GM12878 (cell line): ENCODE data around the gene CDSN. TPM values are rescaled to one million over a fixed set of nuclear protein-coding genes. Genes with fewer than 3 reads are reported as not detected.
A peak's percentile ranks its signal among the peaks of the same experiment; 100 is the strongest.

Source experiments
- ATAC-seq: fragments of 200-7000 bp; cut with Tn5 transposase; 3 replicates; pipeline ENCODE4 v1.9.1; 2020; ENCODE audit warnings: mild to moderate bottlenecking, moderate library complexity
- BruUV-seq: library from RNA; stranded (reverse); fragments of 400-500 nt; replicated peaks from 2 replicates; lab custom pipeline; 2021; lab: Mats Ljungman, UMichigan
- CTCF ChIA-PET: fragments of 300-600 bp; sonication (Branson Sonifier 250); formaldehyde crosslinking; extraction: SDS; loops from one replicate; lab custom pipeline; 2021; ENCODE audit warnings: inconsistent platforms; lab: Yijun Ruan, JAX
- POLR2A ChIA-PET: fragments of 350-600 bp; formaldehyde crosslinking; extraction: SDS; loops from one replicate; lab custom pipeline; 2021; ENCODE audit warnings: inconsistent platforms; lab: Charles Lee
- RAD21 ChIA-PET: fragments of 300-600 bp; sonication (Branson Sonifier 250); formaldehyde crosslinking; loops from one replicate; lab custom pipeline; 2023; ENCODE audit warnings: antibody characterized with exemption; ENCODE audit not compliant: unreplicated experiment; lab: Charles Lee
- SMC1A ChIA-PET: fragments of 300-600 bp; sonication (Branson Sonifier 250); formaldehyde crosslinking; loops from one replicate; lab custom pipeline; 2023; ENCODE audit not compliant: unreplicated experiment, uncharacterized antibody; lab: Charles Lee
- DNase-seq: peaks from one replicate; pipeline ENCODE4 v3.0.0-alpha.2; 2011; ENCODE audit warnings: low read depth, low spot score
- FAIRE-seq: peaks from 3 replicates; lab custom pipeline; 2011; peaks lifted over from hg19 to GRCh38; lab: Jason Lieb, UNC
- H2AFZ ChIP-seq: 2 replicates; pipeline ENCODE4 v1.6.0; 2011; ENCODE audit warnings: low read depth, low read length, control low read depth; ENCODE audit not compliant: control insufficient read depth
- H3K27ac ChIP-seq: 2 replicates; pipeline ENCODE4 v1.5.1; 2011; ENCODE audit warnings: control low read depth; ENCODE audit not compliant: control insufficient read depth, insufficient read depth
- H3K27me3 ChIP-seq, 2 experiments: replicated peaks in 1 of 2; 2 replicates each; pipeline versions ENCODE4 v1.6.0 to v1.6.1; 2011; ENCODE audit warnings: low read length in 1 of 2; ENCODE audit not compliant: control insufficient read depth in 2 of 2, insufficient read depth in 2 of 2
- H3K36me3 ChIP-seq, 2 experiments: 2 replicates each; pipeline ENCODE4 v1.5.1; 2011; ENCODE audit warnings: low read length in 1 of 2; ENCODE audit not compliant: control insufficient read depth in 2 of 2, insufficient read depth in 2 of 2
- H3K4me1 ChIP-seq: 2 replicates; pipeline ENCODE4 v1.6.1; 2011; ENCODE audit warnings: mild to moderate bottlenecking, low read length, moderate library complexity, mixed read lengths; ENCODE audit not compliant: control insufficient read depth, insufficient read depth
- H3K4me2 ChIP-seq: 2 replicates; pipeline ENCODE4 v1.6.0; 2011; ENCODE audit warnings: control low read depth; ENCODE audit not compliant: control insufficient read depth, insufficient read depth
- H3K4me3 ChIP-seq: fragments of 200-600 bp; sonication (generic); 2 replicates; pipeline ENCODE4 v1.5.1; 2016
- H3K79me2 ChIP-seq: 2 replicates; pipeline ENCODE4 v1.6.0; 2011; ENCODE audit warnings: low read length; ENCODE audit not compliant: control insufficient read depth, insufficient read depth
- H3K9ac ChIP-seq: 2 replicates; pipeline ENCODE4 v1.8.0; 2011; ENCODE audit warnings: low read length, control low read depth, mixed read lengths; ENCODE audit not compliant: control insufficient read depth, insufficient read depth
- H3K9me3 ChIP-seq: replicated peaks from 3 replicates; pipeline ENCODE4 v1.5.1; 2011; ENCODE audit warnings: mild to moderate bottlenecking, low read length; ENCODE audit not compliant: control insufficient read depth, insufficient read depth
- H4K20me1 ChIP-seq: 2 replicates; pipeline ENCODE4 v1.6.0; 2011; ENCODE audit not compliant: control insufficient read depth, insufficient read depth
- CHD2 ChIP-seq: IDR thresholded peaks from 2 replicates; pipeline ENCODE4 v1.6.1; 2011; ENCODE audit warnings: low read depth, low read length, improper control_type of control experiment, borderline replicate concordance
- POLR2AphosphoS2 ChIP-seq: IDR thresholded peaks from 2 replicates; pipeline ENCODE4 v1.6.1; 2011; ENCODE audit warnings: low read depth, mild to moderate bottlenecking, low read length, improper control_type of control experiment, moderate library complexity
- ZNF217 ChIP-seq: fragments of 450-650 bp; IDR thresholded peaks from 2 replicates; pipeline ENCODE4 v1.6.1; 2017; ENCODE audit warnings: antibody characterized with exemption, mild to moderate bottlenecking
- WGBS: methylation state at CpG from one replicate; pipeline ENCODE4 v1.1.6; 2016; ENCODE audit warnings: low lambda C conversion rate; ENCODE audit not compliant: insufficient replicate concordance, insufficient coverage; ENCODE audit errors: missing lambda C conversion rate; 5-methylcytosine and 5-hydroxymethylcytosine counted together
- in situ Hi-C: fragments of 300-500 bp; cut with MboI; formaldehyde crosslinking; loops from 9 replicates; pipeline ENCODE4 v1.14.3; 2018; ENCODE audit warnings: mixed read lengths
- intact Hi-C: fragments of 100-400 bp; cut with micrococcal nuclease; formaldehyde crosslinking; loops from one replicate; pipeline ENCODE4 v1.14.2; 2022; ENCODE audit not compliant: unreplicated experiment
- polyA plus RNA-seq, 11 experiments: library from polyadenylated mRNA; depleted of rRNA in 4 of 11; unstranded in 6 of 11; stranded (reverse) in 5 of 11; fragments of >200 nt; fragmentation: Nextera tagmentation in 4 of 11; fragmentation: Illumina TruSeq in 1 of 11; extraction: Ambion mirVana in 4 of 11; extraction: Trizol in 1 of 11; gene quantifications; 1 replicate in 1 of 11; 2 replicates in 10 of 11; pipeline versions ENCODE4 v1.2.1 to v1.2.3, GENCODE V29; 2011 to 2016; ENCODE audit warnings: inconsistent platforms in 2 of 11, missing spikeins in 2 of 11, low read depth in 1 of 11
- total RNA-seq, 4 experiments: library from RNA; depleted of rRNA in 3 of 4; stranded (reverse); fragments of >200 nt in 3 of 4; fragmentation: Illumina TruSeq in 1 of 4; extraction: Trizol in 1 of 4; gene quantifications; 2 replicates each; pipeline versions ENCODE4 v1.2.1 to v1.2.3, GENCODE V29; 2013 to 2021
- TF ChIP-seq, protein P1 (sequence below): fragments of 450-650 bp; IDR thresholded peaks from 2 replicates; pipeline ENCODE4 v1.6.1; 2016; ENCODE audit warnings: mild to moderate bottlenecking

CDSN gene
- total and polyA plus RNA-seq, 10 of the 15 experiments (the other 5 are each of a cell fraction or from before 2014, with no cell fraction given), result 0.01 TPM; not detected in 9

DNA sequence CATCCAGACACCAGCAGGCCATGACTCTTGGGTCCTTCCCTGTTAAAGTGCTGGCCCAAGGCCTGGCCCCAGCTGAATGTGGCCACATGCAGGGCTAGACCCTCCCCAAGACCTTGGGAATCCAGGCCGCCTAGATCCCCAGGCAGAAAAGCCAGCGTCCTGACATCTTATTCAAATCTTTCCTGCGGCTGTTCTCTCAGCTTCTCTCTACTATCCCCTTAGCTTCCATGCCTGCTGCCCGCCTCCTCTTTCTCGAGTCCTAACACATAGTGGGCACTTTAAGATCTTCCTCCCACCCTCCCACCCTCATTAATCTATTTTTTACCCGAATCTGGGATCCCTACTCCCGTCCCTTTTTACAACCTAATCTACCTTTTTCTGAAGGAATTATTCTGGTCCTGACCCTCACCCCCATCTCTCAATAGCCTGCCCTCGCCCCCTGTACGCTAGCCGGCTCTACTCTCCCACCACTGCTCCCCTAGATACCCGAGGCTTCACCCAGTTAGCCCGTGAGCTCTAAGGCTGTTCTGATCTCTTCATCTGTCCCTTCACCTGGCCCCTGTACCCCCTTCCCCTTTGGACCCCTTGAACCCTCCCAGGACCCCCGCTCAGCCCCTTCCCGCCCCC lies 37.4 kb upstream of the CDSN start, which contains the start of gene CCHCR1:
Gene CCHCR1 (minus strand): TSS at position 290 of the 627 bp plus-strand sequence. CDS start 202 bp downstream, at position 88.
- Histone ChIP-seq H4K20me1 (no peaks in the 10 kb centered on the region; the same call in 1 of the 2 replicates), H3K4me3 (peak within 1 kb of the TSS; percentile 90), H3K4me1 (peaks cover 5% of the 10 kb centered on the region), H3K4me2 (peak within 1 kb of the TSS; percentile 77), H3K27me3 (no peaks in the 10 kb centered on the region), H3K9me3 (no peaks in the 10 kb centered on the region), H3K9ac (peak within 1 kb of the TSS; percentile 84), H3K79me2 (peaks cover 37% of the 10 kb centered on the region), H2AFZ (peak within 1 kb of the TSS; percentile 80), H3K36me3 (peaks cover 6 to 9% of the 10 kb centered on the region in 2 experiments), H3K27ac (peak within 1 kb of the TSS; percentile 67)
- no peak for FAIRE-seq
- 7% methylated on average over 10 of the region's 14 CpGs for WGBS
- ChIA-PET SMC1A (interaction anchor here (0.7 to 4.2 kb wide), 5 partner anchors 10 to 39 kb away, joined by 3 to 21 read pairs (median 12); no protein-coding TSS in a partner anchor), POLR2A (interaction anchor here (0.6 to 1.8 kb wide), 5 partner anchors 8 to 804 kb away, joined by 3 to 5 read pairs (median 5); no protein-coding TSS in a partner anchor), RAD21 (interaction anchor here (0.5 to 2.0 kb wide), 7 partner anchors 20 to 413 kb away, joined by 3 to 10 read pairs (median 4); partner anchors contain the start of gene VARS2), CTCF (interaction anchor here (0.7 to 2.9 kb wide), 7 partner anchors 18 to 241 kb away, joined by 3 to 17 read pairs (median 7); partner anchors contain the start of gene PSORS1C2)
- no peak for DNase-seq
- intact Hi-C loops, result loop anchor here (2.0 kb wide), 1 partner anchor 35 kb away; no protein-coding TSS in a partner anchor
- TF ChIP-seq, protein P1, sequence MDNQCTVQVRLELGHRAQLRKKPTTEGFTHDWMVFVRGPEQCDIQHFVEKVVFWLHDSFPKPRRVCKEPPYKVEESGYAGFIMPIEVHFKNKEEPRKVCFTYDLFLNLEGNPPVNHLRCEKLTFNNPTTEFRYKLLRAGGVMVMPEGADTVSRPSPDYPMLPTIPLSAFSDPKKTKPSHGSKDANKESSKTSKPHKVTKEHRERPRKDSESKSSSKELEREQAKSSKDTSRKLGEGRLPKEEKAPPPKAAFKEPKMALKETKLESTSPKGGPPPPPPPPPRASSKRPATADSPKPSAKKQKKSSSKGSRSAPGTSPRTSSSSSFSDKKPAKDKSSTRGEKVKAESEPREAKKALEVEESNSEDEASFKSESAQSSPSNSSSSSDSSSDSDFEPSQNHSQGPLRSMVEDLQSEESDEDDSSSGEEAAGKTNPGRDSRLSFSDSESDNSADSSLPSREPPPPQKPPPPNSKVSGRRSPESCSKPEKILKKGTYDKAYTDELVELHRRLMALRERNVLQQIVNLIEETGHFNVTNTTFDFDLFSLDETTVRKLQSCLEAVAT, result 0 out of 2 replicates have a peak, but pooled peaks have one; percentile 18
- TF ChIP-seq POLR2AphosphoS2 (no peak), CHD2 (no peak), ZNF217 (no peak)
- peak; percentile 55 for ATAC-seq
- no TSS peak for BruUV-seq
- in situ Hi-C loops, result no loop called here
